MM.1S (cell line): ENCODE measurements around the gene AUTS2.

Source experiments
- CTCF ChIP-seq: fragments of 300-600 bp; sonication (generic); IDR thresholded peaks from 2 replicates; pipeline ENCODE4 v1.5.1; 2016; ENCODE audit warnings: antibody characterized with exemption, low read length, mixed read lengths
- EZH2 ChIP-seq: fragments of 300-600 bp; sonication (generic); optimal IDR thresholded peaks from 2 replicates; pipeline ENCODE3; 2017; ENCODE audit warnings: low read depth, mild to moderate bottlenecking, antibody characterized with exemption, low read length, mixed read lengths

- TF ChIP-seq CTCF (no peak), EZH2 (no peak)
These were observed 203.7 kb downstream of the AUTS2 start for GRCh38 chr7:69801729-69802682.
